NCI-H82 treated with DMSO at 0.1 percent for 48 hours (cell line): ENCODE data around the gene AGFG2.
"Not testable (repeated sequence)": the region's sequence is repeated elsewhere in the genome, so short reads cannot be mapped to it uniquely, and the experiment has no call there.

Experiments
- DNase-seq: peaks from one replicate; lab custom pipeline; 2025; ENCODE audit not compliant: unreplicated experiment; lab: John Stamatoyannopoulos, UW

The AGFG2 gene

DNA sequence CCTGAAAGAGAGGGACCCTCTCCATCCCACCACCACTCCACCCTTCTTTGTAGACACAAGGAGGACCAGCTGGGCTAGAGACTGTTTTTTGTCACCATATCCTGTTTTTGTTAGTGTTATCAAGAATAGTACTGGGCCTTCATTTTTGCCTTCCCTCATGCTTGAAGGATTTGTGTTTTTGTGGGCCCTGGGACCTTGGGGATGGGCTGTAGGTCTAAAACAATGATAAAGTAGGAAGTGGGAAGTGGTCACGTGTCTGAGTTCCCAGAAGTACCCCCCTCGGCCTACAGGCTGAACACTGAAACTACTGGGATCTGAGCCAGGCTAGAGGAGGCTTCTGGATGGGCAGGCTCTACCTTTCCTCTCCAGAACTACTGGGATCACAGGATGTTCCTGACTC is 8.9 kb downstream of the AGFG2 start:
- DNase-seq = no peak

DNA sequence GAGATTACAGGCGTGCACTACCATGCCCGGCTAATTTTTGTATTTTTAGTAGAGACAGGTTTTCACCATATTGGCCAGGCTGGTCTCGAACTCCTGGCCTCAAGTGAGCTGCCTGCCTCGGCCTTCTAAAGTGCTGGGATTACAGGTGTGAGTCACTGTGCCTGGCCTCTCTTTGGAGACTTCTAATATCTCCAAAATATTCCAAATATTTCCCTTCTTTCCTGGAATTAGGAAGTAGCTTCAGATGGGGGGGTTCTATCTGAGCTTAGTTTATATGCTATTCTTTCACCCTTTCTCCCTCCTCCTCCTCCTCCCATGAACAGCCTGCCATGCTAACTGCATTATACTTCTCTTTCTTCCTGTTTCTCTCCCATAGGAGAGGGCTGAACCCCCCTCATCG is 9.4 kb downstream of the AGFG2 start:
- not testable (repeated sequence) for DNase-seq

GRCh38 chr7:100552532-100552931 is 13.5 kb downstream of the AGFG2 start:
- DNase-seq = no peak

- DNase-seq = no peak
These were observed 14.0 kb downstream of the AGFG2 start for GRCh38 chr7:100553032-100553431.

DNA sequence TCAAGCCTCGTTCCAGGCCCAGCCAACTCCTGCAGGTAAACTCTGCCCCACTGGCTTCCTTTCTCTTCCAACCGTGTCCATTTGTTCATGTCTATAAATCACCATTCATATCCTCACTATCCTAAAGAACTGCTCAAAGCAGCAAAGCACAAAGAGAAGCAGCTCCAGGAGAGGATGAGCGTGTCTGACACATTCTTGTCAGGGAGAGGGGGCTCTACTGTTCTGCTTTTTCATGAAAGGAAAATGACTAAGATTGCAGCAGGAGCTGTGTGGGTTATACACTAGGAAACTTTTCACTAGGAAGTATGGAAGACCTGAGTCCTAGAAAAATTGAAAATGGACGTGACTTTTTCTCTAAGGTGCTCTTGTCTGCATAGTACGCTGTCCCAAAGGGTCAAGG is 16.7 kb downstream of the AGFG2 start:
- DNase-seq = no peak

GRCh38 chr7:100556541-100556940 is 17.5 kb downstream of the AGFG2 start:
- no peak for DNase-seq

GRCh38 chr7:100559127-100559526 is 20.1 kb downstream of the AGFG2 start:
- no peak for DNase-seq

GRCh38 chr7:100561491-100562194 is 22.6 kb downstream of the AGFG2 start:
- DNase-seq = no peak

- DNase-seq = no peak
These were observed 23.4 kb downstream of the AGFG2 start for GRCh38 chr7:100562195-100563099.

- DNase-seq = no peak
These were observed 24.1 kb downstream of the AGFG2 start for GRCh38 chr7:100563100-100563564.

- no peak for DNase-seq
These were observed 24.9 kb downstream of the AGFG2 start for GRCh38 chr7:100563809-100564400.

- not testable (repeated sequence) for DNase-seq
These were observed 25.4 kb downstream of the AGFG2 start for GRCh38 chr7:100564405-100564804.

GRCh38 chr7:100565133-100565571 is 26.1 kb downstream of the AGFG2 start:
- DNase-seq = no peak

DNA sequence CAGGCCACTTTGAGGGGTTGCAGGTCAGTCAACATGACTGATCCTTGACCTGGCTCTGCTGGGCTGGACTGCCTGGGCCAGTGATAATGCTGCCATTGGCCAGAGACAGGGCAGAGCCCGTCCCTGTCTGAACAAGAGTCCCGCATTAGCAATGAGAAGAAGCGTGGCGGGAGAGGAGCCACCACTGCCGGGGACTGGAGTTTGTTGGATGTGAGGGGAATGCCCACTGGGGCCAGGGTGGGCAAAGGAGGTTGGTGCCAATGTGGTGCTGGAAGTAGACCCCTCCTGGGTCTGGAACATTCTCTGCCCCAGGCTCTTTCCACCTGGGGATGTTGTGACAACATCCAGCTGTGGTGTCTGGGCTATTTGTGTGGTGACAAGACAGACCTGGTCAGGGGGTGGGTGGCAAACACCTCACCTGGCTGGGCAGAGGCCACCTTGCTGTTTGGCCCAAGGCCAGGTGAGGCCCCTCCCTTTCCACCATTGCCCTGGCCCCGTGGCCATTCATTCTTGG is 27.1 kb downstream of the AGFG2 start:
- no peak for DNase-seq

DNA sequence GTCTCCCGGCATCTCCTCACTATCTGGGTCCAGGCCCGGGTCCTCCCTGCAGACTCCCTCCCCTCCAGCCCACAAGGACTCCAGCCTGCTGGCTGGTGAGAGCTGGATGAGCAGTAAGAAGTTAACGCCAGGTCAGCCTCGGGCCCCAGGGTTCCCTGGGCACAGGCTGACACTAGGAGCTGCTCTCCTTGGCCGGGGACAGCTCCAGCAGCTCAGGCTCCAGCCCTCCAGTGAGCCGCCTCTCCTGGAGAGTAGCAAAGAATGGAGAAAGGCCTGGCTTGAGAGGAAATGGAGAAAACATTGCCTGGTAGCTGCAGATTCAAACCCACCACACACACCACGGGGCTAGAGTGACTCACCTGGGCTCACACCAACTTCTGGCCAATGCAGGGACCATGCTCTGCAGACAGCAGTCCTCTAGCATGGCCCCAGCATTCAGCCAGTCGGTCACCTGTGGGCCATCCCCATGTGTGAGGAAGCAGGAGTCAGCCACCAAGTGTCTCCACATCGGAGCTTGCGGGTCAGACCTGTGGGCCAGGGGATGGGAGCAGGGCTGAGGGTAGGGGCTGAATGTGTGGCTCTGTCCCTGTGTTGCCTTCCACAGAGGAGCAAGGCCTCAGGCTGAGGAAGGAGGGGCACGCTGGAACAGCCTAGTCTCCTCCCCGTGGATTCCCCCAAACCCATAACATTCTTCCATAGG is 28.2 kb downstream of the AGFG2 start:
- no peak for DNase-seq

GRCh38 chr7:100567751-100568175 is 28.8 kb downstream of the AGFG2 start:
- no peak for DNase-seq

DNA sequence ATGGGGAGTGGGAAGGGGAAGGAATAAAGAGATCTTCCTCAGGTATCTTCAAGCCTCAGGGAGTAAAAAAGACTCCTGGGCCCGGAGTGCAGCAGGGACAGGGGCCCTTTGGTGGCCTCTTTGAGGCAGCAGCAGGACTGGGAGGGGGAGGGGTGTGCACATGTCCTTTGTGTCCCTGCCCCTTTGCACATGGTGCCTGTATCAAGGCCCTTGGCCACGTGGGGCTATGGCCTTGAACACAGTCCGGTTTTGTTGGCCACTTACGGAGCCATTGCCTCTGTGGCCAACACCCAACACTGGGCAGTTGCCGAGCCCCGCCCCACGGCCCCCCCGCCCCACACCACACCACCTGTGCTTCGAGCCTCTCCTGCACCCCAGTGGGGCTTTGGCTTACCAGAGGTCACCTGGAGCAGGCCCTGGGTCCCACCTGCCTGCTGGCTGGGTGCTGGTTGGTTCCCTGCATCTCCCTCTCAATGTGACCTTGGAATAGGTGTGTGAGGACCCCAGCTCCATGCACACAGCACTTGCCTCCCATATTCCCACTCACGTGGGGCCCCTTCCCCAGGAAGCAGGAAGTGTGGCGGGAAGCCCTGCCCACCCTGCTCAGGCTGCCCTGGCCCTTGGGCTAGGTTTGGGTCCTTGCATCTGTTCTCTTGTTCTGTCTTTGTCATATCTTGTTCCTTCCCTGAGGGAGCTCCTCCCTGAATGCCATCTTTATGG is 29.3 kb downstream of the AGFG2 start:
- no peak for DNase-seq

- peak; percentile 26 for DNase-seq
These were observed 30.2 kb downstream of the AGFG2 start for GRCh38 chr7:100568896-100569844.
